ENCODE measurements around the gene LRCOL1.

DNA sequence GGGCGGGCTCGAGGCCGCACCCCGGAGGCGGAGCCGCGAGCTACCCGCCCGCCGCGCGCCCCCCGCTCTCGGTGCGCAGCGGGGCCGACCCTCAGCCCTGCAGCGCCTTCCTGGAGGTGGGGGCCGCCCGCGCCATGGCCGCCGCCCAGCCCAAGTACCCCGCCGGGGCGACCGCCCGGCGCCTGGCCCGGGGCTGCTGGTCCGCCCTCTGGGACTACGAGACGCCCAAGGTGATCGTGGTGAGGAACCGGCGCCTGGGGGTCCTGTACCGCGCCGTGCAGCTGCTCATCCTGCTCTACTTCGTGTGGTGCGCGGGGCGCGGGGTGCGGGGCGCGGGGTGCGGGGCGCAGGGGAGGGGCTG is 8.3 kb upstream of the LRCOL1 start, which contains the start of gene P2RX2:
- no peak for TF ChIP-seq CTCF (IDR thresholded peaks at IDR 0.05)
- no peak for TF ChIP-seq POLR2A (IDR thresholded peaks at IDR 0.05)

Data from adrenal gland (tissue), 5 donors.